ENCODE measurements around the gene FBLN5.

FBLN5 gene, protein sequence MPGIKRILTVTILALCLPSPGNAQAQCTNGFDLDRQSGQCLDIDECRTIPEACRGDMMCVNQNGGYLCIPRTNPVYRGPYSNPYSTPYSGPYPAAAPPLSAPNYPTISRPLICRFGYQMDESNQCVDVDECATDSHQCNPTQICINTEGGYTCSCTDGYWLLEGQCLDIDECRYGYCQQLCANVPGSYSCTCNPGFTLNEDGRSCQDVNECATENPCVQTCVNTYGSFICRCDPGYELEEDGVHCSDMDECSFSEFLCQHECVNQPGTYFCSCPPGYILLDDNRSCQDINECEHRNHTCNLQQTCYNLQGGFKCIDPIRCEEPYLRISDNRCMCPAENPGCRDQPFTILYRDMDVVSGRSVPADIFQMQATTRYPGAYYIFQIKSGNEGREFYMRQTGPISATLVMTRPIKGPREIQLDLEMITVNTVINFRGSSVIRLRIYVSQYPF

DNA sequence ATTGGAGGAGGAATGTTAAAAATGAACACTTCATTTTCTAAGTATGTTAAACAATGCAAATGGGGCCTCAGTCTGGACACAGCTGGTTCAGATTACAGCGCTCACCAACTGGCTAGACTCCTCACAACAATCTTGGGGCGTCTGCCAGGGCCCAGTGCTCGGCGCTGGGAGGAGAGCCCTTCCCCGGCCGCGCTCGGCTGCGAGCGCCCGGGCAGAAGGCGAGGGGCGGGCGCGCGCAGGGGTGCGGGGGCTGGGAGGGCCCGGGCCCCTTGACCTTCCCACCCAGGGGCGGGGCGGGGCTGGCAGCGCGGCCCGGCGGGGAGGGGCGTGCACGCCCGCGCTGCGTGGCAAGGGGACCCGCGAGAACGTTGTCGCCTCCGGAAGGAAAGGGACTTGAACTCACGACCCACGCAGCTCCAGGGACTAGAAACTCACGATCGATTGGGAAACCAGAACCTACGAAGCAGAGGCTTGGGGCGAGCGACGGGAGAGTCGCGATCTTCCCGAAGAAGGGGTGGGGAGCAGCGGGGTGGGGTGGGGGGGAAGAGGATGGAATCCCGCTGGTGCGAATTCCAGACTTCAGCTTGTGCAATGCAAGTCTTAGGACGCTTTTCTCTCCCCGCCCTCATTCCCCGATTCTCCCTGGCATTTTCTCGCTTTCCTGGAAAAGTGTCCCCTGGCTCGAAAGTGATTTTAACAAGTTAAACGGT lies at the start of gene FBLN5:
FBLN5 (minus strand) TSS at position 220 of the 710 bp plus-strand sequence. CDS start 465 bp downstream, outside the sequence.
- peak in 1 of 2 donors; percentile 10 for DNase-seq (ENCODE audit: extremely low read depth in 1 of 2, low read depth in 1 of 2)

DNA sequence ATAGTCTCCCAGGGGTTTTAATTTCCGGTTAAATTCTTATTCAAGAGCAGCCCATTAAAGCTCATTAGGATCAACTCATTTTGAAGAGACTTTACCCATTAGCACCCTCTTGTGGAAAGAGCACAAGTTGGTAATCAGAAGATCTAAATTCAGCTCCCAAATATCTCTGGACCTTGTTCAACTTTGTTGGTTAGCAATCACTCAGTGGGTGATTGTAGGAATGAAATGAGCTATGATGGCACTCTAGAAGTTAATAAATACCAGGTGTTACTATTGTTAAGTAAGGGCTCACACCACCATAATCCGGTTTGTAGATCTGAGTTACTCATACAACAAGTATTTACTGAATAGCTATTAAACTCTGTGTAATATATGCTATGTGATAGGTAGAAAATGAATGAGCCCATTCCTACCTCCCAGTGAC lies 49.5 kb upstream of the FBLN5 start:
- DNase-seq (ENCODE audit: extremely low read depth in 1 of 2, low read depth in 1 of 2) = no peak

DNA sequence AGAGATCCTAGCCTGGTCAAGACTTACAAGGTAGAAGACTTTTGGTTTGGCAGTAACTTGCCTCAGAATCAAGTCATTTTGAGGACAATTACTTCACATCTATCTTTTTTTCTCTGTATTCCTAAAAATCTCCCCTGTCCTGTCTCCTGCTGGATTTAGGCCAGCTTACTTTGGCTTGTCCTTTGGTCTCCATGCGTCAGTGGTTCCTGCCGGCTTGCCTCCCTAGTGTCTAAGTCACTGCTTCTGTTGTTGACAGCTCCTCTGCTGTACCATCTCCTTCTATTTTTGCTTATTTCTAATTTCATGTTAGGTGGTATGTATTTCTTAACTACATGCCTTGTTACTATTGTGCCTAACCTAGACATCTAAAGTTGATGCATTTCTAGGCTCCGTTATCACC lies 39.7 kb upstream of the FBLN5 start:
- no peak for DNase-seq (ENCODE audit: extremely low read depth in 1 of 2, low read depth in 1 of 2)

DNA sequence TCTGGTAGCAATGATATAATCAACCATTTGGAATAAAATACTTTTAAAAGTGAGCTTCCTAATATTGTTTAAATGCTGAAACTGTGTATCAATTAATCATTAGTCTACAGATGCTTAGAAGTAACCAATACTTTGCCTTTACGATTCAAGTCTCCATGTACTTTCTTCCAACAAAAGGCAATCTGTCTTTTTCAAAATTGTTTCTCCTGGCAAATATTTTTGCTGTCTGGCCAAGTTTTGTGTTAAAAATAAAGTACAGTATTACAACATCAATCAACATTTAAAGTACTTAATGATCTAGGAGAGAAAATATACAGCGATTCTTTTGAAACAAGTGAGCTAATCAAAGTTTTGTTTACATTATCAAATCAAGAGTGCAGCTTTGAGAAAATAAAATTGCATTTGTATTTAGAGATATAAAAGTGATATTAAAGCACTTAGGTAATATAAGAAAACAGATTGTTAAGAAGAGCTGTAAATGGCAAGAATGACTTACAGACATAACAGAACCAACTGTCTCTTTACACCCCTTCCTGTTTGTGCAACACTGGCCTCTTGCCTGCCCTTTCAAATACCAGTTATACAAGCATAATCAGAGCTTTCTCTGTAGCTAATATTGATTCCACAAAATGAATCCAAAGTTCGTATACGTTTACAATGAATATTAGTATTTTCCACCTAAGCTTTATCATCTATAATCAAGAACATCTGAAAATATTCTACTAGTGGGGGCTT lies 38.2 kb upstream of the FBLN5 start:
- no peak for DNase-seq (ENCODE audit: extremely low read depth in 1 of 2, low read depth in 1 of 2)

DNA sequence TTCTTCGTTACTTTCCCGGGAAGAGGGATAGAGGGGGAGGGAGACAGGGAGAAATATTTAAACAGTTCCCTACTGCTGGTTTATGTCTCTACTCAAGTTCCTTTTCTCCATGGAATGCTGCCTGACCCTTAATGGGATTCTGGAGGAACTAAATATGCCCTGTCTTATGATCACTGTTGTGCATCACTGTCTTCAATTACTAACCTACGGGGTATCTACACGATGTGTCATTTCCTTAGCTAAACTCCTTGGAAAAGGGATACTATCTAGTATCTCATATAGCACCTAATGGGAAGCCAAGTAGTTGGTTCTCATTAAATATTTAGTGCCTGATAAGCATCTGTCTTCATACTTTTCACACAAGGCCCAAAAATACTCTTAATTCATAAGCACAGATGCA lies 37.5 kb upstream of the FBLN5 start:
- DNase-seq (ENCODE audit: extremely low read depth in 1 of 2, low read depth in 1 of 2) = no peak

DNA sequence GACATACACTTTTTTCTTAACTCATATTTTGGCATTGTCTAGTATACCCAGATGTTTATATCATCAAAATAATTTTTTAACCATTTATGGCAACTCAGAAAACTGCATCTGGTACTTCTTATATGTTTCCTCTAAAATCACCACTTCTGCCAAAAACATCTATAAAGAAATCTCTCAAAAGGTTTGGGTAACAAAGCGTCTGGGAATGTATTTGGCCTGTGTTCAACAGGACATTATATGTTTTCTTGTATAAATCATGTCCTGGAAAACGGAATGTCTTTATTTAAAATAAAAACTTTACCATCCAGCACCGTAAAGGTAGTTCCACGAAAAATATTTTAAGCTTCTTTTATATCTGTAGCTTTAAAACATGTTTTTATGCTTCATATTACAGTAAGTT lies 36.1 kb upstream of the FBLN5 start:
- DNase-seq (ENCODE audit: extremely low read depth in 1 of 2, low read depth in 1 of 2) = no peak

DNA sequence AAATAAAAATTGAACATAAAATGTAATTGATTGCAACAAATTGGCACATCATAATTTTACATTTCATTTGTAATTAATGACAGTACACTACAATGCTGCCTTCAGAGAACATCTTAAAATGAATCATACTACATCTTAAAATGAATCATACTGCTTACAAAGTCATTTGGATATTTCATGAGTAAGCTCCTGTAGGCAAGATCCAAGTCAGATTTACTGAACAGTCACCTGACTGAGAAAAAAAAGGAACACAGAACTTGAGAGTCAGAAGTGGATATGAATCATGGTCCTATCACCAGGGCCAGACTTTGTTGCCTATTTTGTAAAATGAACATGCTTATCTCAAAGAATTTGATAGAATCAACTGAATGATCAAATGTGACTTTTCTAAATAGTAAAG lies 32.7 kb upstream of the FBLN5 start:
- DNase-seq (ENCODE audit: extremely low read depth in 1 of 2, low read depth in 1 of 2) = no peak

DNA sequence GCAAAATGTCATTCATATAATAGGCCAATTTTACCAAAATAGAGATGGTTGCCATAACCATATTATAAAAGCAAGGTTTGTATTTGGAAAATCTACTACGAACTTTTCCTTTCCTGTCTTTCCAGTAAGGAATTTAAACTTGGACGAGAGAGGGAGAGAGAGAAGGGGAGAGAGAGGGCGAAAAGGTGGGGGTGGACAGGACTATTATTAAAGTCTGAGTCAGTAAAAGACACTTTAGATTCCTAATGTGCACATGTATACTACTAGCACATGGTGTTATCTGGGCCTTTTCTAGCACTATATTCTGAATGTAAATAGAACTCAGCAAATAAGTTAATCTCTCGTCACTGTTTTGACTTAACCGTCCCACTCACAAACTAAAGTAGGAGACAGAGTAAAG lies 30.4 kb upstream of the FBLN5 start:
- no peak for DNase-seq (ENCODE audit: extremely low read depth in 1 of 2, low read depth in 1 of 2)

DNA sequence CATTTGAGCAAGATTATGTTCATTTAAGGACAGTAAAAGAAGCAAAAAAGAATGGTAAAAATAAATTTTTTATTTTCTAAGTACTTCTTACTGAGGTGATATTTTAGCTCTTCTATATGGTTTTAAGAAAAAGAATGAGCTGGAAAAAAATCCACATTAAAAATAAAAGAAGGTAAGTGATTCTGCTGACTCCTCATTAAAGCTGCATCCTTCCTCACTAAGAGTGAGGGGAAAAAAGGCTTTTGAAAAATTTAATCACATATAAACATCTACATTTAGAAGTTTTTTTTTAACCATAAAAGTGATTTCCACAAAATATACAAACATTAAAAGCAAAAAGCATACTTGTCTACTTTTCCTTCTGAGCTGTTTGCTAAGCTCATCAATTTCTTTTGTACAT lies 28.3 kb upstream of the FBLN5 start:
- no peak for DNase-seq (ENCODE audit: extremely low read depth in 1 of 2, low read depth in 1 of 2)

DNA sequence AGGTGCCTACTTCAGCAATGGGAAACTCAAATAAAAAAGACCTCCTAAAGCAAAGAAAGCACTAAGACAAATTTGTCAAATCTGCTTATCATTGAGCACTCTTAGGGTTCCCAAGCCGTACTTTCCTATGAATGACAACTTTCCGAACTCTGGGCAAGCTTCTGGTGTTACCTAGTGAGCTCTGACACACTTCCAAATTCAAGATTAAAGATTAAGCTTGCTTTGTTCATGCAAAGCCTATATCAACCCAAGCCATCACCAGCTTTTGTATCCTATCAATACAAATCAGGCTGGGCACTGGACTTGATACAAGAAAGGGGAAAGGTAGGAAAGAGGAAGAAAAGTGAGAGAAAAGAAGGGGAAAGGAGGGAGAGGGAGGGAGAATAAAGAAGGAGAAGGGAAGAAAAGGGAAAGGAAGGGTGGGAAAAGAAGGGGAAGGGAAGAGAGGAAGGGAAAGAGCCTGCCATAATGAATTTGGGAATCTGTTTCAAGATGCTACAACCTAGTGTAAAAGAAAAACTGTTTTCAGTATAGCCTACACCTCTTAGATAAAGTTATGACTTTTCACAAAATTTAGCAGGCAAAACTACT lies 23.8 kb upstream of the FBLN5 start:
- no peak for DNase-seq (ENCODE audit: extremely low read depth in 1 of 2, low read depth in 1 of 2)

DNA sequence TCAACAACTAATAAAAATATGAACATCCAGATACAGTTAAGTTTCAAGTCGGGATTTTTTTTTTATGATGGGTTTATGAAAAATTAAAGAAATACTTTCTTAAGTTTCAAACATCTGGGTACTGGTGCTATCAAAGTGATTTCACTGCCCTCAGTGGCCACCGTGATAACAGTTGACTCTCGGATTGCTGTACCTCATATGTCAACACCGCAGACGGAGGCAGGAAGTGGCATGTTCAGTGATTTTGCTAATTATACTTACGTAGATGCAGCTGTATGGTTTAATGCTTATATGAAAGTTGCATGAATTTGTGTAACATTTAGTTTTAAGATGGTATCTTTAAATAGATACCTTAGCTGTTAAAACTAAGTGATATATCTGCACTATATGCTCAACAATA lies 20.8 kb upstream of the FBLN5 start:
- peak in 1 of 2 donors; percentile 6 for DNase-seq (ENCODE audit: extremely low read depth in 1 of 2, low read depth in 1 of 2)

DNA sequence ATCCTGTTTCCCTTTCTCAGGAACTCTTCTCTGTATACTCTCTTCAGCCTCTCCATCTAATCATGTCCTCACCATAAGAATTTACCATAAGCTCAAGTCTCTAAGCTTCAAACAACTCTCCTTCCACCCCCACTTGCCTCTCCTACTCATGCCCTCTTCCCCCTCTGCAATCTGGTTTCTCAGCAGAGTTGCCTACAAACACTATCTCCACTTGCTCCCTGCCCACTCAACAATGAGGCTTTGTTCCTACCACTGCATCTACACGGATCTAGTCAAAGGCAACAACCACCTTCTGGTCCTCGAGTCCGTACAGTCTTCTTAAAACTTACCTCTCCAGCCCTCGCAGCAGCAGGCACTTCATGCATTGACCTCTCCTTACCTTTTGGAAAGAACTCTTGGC lies 17.2 kb upstream of the FBLN5 start:
- no peak for DNase-seq (ENCODE audit: extremely low read depth in 1 of 2, low read depth in 1 of 2)

DNA sequence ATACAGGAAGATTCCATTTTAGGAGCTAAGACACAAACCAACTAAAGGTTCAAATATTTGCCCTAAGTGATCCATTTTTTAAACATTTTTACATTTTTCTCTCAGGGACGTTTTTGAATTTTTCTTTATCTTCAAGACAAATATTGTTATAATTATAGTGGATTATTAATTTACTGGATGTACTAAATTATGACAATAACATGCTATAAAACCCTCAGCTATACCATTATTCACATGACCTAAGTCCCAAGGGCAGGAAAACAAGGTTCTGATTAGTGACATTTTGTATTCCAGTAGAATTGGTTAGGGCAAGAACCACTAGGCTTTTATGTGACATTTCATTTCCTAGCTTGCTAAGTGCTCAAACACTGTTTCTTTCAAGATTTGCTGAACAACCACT lies 16.5 kb upstream of the FBLN5 start:
- no peak for DNase-seq (ENCODE audit: extremely low read depth in 1 of 2, low read depth in 1 of 2)

DNA sequence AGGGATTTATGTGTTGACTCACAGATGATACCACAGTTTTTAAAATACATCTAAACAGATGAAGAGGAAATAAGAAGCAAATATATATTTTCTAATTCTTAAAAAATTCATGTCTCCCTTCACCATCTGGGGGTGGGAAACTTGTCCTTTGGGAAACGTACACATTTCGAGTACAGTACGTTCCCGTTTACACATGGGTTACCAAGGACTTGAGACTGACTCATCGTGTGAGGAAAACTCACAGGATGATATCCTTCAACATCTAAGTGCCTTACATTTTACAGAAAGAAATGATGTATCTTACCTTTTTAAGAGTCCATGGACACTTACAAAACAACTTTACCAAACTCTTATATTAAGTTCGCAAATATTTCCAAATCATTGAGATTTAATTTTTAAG lies 16.0 kb upstream of the FBLN5 start:
- DNase-seq (ENCODE audit: extremely low read depth in 1 of 2, low read depth in 1 of 2) = no peak

DNA sequence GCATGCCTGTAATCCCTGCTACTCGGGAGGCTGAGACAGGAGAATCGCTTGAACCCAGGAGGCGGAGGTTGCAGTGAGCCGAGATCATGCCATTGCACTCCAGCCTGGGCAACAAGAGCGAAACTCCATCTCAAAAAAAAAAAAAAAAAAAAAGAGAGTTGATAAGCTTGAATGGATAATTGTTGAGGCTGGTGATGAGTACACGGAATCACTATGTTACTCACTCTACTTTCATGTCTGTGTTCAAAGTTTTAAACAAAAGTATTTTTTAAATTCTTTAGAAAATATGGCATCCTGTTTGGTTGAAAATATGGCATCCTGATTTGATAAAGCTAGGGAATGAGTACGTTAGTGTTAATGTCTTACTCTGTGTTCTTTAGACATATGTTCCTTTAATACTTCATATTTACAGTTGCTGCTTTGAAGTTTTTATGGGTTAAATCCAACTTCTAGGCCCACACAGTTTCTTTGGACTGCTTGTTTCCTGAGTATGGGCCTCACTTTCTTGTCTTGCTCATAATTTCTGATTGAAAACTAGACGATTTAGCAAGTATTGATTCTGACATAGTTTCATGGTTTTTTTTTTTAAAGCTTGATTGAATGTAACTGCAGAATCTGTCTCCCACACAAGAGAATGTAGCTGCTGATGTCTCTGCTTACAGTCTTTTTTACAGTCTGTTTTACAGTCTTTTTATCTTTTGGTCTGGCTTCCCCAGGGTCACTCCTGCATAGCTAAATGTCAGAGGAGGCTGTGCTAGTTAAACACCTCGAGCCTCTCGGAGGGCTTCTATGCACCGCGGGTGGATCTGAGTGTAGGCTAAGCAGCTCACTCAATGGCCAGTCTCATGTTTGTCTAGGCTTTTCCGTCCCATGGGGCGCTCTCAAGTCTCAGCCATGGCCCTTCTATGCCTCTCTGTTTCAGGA lies 14.1 kb upstream of the FBLN5 start:
- no peak for DNase-seq (ENCODE audit: extremely low read depth in 1 of 2, low read depth in 1 of 2)

DNA sequence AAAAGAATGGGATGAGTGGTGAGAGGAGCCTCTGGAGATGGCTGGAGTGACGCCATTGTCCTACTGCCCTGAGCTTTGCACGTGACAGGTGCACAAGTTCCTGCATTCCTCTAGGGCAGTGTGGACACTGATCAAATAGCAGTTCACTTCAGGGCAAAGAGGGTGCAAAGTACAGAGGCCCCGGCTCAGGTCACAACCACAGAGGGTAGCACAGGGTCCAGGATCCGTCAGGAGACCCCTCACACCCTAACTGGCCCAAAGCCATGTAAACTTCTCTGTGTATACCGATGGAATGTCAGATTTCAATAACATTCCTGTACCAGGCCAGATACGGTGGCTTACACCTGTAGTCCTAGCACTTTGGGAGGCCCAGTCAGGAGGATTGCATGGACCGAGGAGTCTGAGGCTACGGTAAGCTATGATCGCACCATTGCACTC lies 10.4 kb upstream of the FBLN5 start:
- DNase-seq (ENCODE audit: extremely low read depth in 1 of 2, low read depth in 1 of 2) = no peak

DNA sequence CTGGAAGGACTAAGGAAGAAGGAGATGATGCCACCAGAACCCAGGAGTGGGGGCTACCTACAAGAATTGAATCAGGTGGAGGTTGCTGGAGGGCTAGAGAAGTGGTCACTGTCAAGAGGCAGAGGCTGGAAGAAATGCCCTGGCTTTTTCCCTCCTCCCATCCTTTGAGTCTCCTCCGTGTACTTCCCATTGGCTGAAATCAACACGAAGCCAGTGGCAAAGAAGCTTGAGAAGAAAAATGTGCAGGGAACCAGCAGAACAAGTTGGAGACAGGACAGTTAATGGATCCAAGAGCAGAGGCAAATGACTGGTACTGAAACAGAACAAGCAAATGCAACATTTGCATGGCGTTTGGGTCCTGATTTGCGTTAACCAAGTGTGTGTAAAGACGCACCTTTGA lies 9.1 kb upstream of the FBLN5 start:
- no peak for DNase-seq (ENCODE audit: extremely low read depth in 1 of 2, low read depth in 1 of 2)

DNA sequence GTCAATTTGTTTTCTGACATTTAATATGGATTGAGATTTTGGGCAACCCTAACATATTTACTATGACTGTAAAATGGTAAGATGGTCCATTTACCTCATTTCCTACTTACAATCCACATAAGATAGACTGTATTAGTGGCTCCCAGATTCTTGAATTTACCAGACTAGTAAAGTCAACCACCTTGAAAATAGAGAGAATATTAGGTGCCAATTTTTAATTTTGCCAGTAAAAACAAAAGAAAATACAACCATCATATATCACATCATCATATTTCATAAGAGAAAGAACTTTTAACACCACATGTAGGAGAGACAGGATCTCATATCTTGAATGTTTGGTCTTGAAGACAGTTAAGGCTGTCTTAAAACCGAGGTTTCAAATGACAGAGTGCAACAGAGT lies 7.7 kb upstream of the FBLN5 start:
- no peak for DNase-seq (ENCODE audit: extremely low read depth in 1 of 2, low read depth in 1 of 2)

DNA sequence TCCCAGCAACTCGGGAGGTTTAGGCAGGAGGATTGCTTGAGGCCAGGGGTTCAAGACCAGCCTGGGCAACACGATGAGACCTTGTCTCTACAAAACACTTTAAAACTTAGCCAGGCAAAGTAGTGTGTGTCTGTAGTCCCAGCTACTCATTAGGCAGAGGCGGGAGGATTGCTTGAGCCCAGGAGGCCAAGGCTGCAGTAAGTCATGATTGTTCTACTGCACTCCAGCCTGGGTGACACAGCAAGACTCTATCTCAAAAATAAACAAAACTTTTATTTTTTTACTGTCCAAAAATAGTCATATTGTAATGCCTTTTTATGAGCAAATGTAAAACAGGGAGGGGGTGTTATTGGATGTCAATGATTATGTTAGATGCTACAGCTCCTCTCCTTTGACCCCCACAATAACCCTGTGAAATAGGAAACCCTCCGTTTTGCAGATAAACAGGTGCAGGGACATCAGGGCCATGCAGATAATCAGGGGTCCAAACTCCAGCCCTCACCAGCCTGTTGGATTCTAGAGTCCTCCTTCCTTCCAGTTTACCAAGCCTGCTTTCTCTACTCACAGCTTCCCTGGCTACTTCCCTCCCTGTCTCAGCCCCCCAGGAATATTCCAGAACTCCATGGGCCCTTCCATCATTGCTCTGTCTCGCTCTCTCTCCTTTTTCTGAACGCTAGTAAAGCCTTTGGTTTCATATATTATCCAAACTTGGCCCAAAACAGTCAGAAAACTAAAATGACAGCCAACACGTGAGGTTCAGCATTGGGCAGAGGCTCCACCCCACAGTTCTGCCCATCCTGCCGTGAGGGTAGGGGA lies 5.9 kb upstream of the FBLN5 start:
- DNase-seq (ENCODE audit: extremely low read depth in 1 of 2, low read depth in 1 of 2) = no peak
